ENCODE measurements around the gene HOXA11.

The HOXA11 gene

GRCh38 chr7:27180431-27181420 lies 4.3 kb downstream of the HOXA11 start:
- peak; percentile 1 for DNase-seq

GRCh38 chr7:27179503-27180430 lies 5.3 kb downstream of the HOXA11 start:
- peak; percentile 80 for DNase-seq

DNA sequence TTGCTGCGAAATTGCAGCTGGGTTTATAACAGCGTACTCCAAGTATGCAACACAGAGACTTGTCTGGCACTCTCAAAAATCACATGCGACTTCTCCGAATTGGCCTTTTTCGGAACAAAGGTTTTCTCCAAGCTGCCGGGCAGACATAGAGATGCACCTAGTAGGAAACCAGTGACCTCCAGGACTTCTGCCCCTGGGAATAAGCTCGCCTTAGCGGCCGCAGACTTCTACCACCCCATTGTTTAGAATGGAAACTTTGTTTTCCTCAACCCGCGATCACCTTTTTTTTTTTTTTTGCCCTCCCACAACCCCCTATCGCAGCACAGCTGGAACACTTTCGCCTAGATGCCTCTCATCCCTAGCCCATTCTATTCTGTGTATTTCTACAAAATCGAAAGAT lies 6.0 kb downstream of the HOXA11 start:
- DNase-seq = peak; percentile 1

GRCh38 chr7:27178366-27178765 lies 6.7 kb downstream of the HOXA11 start:
- DNase-seq = peak; percentile 0

DNA sequence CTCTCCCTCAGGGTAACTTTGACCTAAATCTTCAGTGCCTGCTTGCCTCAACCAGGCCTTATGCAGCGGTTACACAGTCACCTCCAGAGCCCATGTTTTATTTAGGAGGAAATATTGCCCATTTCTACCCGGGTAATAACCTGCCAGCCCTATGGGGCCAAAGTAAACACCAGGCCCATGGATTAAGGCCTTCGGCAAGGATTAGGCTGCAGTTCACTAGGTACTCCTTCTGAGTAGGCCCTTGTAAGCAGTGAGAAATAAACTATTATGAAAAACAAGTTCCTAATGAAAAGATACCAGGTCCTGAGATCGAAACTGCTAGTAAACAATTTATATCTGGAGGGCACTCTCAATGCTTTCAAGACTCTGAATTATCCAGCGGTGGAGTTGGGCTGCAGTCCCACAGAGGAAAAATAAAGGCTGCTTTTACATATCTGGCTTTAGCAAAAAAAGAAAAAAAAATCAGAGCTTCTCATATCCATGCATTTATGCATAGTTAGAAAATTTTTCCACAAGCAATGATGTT lies 7.2 kb downstream of the HOXA11 start:
- DNase-seq = peak; percentile 2

GRCh38 chr7:27176962-27177794 lies 7.9 kb downstream of the HOXA11 start:
- DNase-seq = peak; percentile 1

DNA sequence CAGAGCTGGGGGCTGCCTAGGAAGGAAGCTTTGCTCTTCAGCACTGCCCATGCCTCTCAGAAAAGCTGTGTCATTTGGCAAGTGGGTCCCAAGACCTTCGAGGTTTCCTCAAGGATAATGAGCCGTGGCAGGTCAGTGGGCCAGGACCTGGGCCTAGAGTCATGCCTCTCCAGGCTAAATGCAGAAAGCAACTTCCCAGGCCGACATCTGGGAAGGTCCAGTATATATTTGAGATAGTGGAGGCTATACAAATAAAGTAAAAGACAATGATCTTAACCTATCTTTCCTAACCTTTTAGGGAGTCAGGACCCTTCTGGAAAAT lies 8.5 kb downstream of the HOXA11 start:
- DNase-seq = no peak

- DNase-seq = no peak
These were observed 9.2 kb downstream of the HOXA11 start for GRCh38 chr7:27175626-27176523.

DNA sequence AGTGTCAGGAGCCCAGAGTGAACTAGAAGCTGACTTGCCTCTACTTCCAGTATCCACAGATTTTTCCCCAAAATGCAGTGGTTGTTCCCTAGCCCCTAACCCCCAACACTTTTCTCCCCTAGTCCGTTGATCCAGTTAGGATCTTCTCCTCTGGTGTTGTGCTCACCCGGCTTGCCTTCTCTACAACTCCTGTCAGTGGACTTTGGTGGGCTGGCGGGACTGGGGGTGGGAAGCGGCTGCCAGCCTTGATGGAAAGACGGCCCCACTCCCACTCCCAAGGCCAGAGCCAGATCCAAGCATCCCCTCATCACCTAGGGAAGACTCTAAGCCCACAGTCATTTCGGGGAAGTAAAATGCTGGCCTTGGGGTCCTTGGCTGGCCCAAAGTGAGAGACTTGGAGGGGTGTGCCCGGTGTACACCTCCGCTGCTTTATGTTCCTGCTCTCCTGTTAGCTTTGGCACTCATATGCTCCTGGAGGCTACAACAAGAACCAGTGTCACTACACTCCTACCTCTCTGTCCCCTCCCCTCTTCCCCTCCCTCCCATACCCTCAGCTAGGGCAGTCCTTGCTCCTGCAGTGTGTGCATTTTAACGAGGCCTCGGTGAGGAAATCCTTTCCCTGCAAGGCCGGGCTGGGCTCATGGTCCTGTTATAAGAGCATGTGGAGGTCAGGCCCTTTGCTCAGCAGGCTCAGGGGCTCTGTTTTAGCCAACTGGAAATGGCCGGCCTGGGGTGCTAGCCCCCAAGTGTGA lies 10.0 kb downstream of the HOXA11 start:
- DNase-seq = no peak

- DNase-seq = no peak
These were observed 10.8 kb downstream of the HOXA11 start, which contains the start of gene HOXA10 for GRCh38 chr7:27173956-27174873. Gene HOXA10 (minus strand): TSS chr7:27174320. CDS start chr7:27174306, 14 bp downstream.

DNA sequence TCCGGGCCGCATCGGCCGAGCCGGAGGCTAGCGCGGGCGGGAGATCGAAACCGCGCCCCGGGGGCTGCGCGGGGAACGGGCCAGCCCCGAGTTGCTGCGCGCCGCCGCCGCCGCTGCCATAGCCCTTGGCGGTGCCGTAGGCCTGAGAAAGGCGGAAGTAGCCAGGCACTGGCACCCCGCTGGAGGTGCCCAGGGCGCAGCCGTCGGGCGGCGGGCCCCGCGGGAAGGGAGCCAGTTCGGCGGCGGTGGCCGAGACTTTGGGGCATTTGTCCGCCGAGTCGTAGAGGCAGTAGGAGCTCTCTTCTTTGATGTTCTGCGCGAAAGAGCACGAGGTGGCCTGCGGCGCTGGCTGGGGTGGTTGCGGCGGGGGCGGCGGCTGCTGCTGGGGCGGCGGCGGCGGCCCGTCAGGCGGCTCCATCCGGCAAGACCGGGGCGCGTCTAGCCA lies 11.5 kb downstream of the HOXA11 start:
- peak; percentile 50 for DNase-seq

GRCh38 chr7:27172823-27173510 lies 12.1 kb downstream of the HOXA11 start:
- peak; percentile 20 for DNase-seq

GRCh38 chr7:27172315-27172774 lies 12.7 kb downstream of the HOXA11 start:
- DNase-seq = peak; percentile 4

DNA sequence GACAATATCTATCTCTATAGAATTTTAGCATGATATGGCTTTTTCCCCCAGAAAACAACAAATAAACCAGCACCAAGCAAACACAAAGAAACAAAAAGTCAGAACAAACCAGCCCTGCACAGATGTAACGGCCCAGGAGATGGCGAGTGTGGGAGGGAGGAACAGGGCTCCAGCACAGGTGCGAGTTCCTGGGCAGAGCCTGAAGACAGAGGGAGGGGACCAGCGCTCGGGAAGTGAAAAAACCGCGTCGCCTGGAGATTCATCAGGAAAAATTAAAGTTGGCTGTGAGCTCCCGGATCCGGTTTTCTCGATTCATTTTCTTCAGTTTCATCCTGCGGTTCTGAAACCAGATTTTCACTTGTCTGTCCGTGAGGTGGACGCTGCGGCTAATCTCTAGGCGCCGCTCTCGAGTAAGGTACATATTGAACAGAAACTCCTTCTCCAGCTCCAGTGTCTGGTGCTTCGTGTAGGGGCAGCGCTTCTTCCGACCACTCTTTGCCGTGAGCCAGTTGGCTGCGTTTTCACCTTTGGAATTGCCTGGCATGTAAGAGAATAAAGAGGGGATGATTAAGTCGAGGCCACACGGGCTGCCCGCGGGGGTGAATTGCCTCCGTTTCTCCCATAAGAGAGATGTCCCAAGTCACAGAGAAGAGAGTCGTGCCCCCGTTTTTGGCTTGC lies 13.3 kb downstream of the HOXA11 start:
- DNase-seq = peak; percentile 16

GRCh38 chr7:27171325-27171636 lies 13.8 kb downstream of the HOXA11 start:
- peak; percentile 3 for DNase-seq

DNA sequence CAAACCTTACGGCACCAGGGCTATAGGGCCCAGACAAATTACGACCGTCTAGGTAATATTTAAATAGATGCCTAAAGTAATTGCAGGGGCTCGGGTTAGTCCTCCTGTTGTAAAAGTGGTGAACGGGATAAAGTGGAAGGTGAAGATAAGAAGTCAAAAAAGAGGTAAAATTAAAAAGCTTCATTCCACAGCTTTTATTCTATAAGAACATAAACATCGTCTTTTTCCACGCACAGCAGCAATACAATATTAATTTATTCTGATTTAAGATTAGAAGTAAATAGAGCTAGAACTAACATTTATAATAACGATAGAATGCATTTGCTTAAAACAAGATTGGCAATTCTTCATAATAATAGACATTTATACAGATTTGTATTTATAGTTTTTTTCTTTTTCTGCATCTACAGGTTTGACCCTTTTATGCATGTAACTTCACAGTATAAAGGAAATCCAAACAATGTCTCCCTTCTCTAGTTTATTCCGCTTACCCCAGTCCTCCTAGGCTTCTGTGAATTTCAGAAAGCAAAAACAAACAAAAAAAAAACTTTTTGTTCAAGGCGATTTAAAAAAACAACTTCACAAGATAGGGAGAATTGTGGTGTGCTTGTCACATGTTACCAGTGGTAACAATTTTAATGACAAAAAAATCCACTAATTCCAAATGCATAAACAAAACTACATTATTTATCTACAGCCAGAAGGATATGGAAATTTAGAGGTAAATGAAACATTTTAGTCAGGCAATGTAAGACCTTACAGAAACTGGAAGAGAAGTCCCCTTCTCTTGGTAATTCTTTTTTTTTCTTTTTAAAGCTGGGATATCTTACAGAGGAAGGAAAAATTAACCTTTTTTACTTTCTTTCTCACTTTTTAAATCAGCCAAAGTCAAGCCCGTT lies 14.4 kb downstream of the HOXA11 start:
- DNase-seq = no peak
